GM21528 (cell line): ENCODE measurements around the gene PANK1.

Experiments
- ATAC-seq: cut with Tn5 transposase; IDR thresholded peaks from one replicate; pipeline ENCODE4 v1.9.1; 2021; ENCODE audit warnings: mild to moderate bottlenecking, moderate library complexity; ENCODE audit not compliant: unreplicated experiment, low FRiP score

The PANK1 gene

GRCh38 chr10:89652806-89653370 is 7.8 kb upstream of the PANK1 start:
- ATAC-seq = no peak

GRCh38 chr10:89651916-89652573 is 7.0 kb upstream of the PANK1 start:
- peak; percentile 56 for ATAC-seq

GRCh38 chr10:89651205-89651915 is 6.3 kb upstream of the PANK1 start:
- no peak for ATAC-seq

- ATAC-seq = no peak
Observed at GRCh38 chr10:89649051-89649450, 4.0 kb upstream of the PANK1 start.

GRCh38 chr10:89648074-89648473 is 3.0 kb upstream of the PANK1 start:
- no peak for ATAC-seq

- no peak for ATAC-seq
Observed at GRCh38 chr10:89646889-89647657, 2.0 kb upstream of the PANK1 start.

- ATAC-seq = no peak
Observed at GRCh38 chr10:89645742-89646172, 715 bp upstream of the PANK1 start.

- peak; percentile 43 for ATAC-seq
Observed at GRCh38 chr10:89644691-89644966, 413 bp downstream of the PANK1 start.

- peak; percentile 88 for ATAC-seq
Observed at GRCh38 chr10:89643812-89644690, 991 bp downstream of the PANK1 start.

- no peak for ATAC-seq
Observed at GRCh38 chr10:89643431-89643811, 1.6 kb downstream of the PANK1 start.

- no peak for ATAC-seq
Observed at GRCh38 chr10:89642193-89642592, 2.8 kb downstream of the PANK1 start.

- no peak for ATAC-seq
Observed at GRCh38 chr10:89640241-89640640, 4.8 kb downstream of the PANK1 start.

- ATAC-seq = no peak
Observed at GRCh38 chr10:89639326-89639725, 5.7 kb downstream of the PANK1 start.

GRCh38 chr10:89637113-89637512 is 7.9 kb downstream of the PANK1 start:
- ATAC-seq = no peak

- no peak for ATAC-seq
Observed at GRCh38 chr10:89634637-89635036, 10.4 kb downstream of the PANK1 start.

- ATAC-seq = no peak
Observed at GRCh38 chr10:89633484-89633883, 11.6 kb downstream of the PANK1 start.

- ATAC-seq = no peak
Observed at GRCh38 chr10:89632824-89633223, 12.2 kb downstream of the PANK1 start.

GRCh38 chr10:89627830-89628229 is 17.2 kb downstream of the PANK1 start:
- ATAC-seq = no peak

GRCh38 chr10:89625041-89625765 is 19.8 kb downstream of the PANK1 start:
- ATAC-seq = no peak

- no peak for ATAC-seq
Observed at GRCh38 chr10:89624020-89624419, 21.0 kb downstream of the PANK1 start.
